ENCODE data around the gene PDZD2. TPM values are rescaled to one million over a fixed set of nuclear protein-coding genes. Genes with fewer than 3 reads are reported as not detected.

The PDZD2 gene
- total and polyA plus RNA-seq, 2 experiments from 2014 or later: 1.7 to 4.0 TPM

DNA sequence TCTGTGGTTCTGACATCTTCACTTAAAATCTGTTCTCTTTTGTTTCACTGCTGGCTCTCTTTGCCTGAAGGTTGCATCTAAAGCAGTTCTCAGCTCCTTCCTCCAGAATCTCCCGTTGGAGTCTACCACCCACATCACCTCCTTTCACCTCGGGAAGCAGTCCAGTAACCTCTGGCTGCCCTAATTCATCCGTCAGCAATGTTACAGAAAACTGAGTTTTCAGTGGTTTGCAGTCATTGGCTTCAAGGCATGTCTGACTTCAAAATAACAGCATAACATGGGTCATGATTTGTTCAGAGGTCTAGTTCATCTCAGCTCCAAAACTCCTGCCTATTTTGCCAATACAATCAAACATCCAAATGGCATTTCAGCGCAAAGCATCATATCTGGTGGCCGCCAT lies 427.5 kb downstream of the PDZD2 start:
- H3K27me3 ChIP-seq: no peaks in the 10 kb centered on the region
- WGBS (ENCODE audit: low lambda C conversion rate, missing lambda C conversion rate): 93% methylated on average over 5 of the region's 5 CpGs
- H2AFZ ChIP-seq: no peak overlapping the region
- no peaks in the 10 kb centered on the region for H3K79me2 ChIP-seq
- no peaks in the 10 kb centered on the region for H4K20me1 ChIP-seq (ENCODE audit: insufficient read depth, poor library complexity, severe bottlenecking)
- TF ChIP-seq, protein P1, sequence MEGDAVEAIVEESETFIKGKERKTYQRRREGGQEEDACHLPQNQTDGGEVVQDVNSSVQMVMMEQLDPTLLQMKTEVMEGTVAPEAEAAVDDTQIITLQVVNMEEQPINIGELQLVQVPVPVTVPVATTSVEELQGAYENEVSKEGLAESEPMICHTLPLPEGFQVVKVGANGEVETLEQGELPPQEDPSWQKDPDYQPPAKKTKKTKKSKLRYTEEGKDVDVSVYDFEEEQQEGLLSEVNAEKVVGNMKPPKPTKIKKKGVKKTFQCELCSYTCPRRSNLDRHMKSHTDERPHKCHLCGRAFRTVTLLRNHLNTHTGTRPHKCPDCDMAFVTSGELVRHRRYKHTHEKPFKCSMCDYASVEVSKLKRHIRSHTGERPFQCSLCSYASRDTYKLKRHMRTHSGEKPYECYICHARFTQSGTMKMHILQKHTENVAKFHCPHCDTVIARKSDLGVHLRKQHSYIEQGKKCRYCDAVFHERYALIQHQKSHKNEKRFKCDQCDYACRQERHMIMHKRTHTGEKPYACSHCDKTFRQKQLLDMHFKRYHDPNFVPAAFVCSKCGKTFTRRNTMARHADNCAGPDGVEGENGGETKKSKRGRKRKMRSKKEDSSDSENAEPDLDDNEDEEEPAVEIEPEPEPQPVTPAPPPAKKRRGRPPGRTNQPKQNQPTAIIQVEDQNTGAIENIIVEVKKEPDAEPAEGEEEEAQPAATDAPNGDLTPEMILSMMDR (IDR thresholded peaks at IDR 0.05; ENCODE audit: poor library complexity): no peak
- TF ChIP-seq EZH2 (IDR thresholded peaks at IDR 0.05; ENCODE audit: borderline replicate concordance): no peak
- TF ChIP-seq EZH2phosphoT487 (IDR thresholded peaks at IDR 0.05; ENCODE audit: low read depth, severe bottlenecking, unreplicated experiment): no peak
- H3K4me3 ChIP-seq: no peak overlapping the region
- H3K4me2 ChIP-seq: no peak overlapping the region
- H3K9me2 ChIP-seq (replicated peaks; ENCODE audit: insufficient read depth): no peaks in the 10 kb centered on the region
- DNase-seq (ENCODE audit: low spot score): no peak
- H3K27ac ChIP-seq: no peak overlapping the region
- H3K36me3 ChIP-seq (replicated peaks; ENCODE audit: insufficient read depth, low read depth): no peaks in the 10 kb centered on the region
- no peaks in the 10 kb centered on the region for H3K4me1 ChIP-seq (ENCODE audit: insufficient read depth)
- H3K9me3 ChIP-seq (ENCODE audit: low read depth): no peaks in the 10 kb centered on the region

DNA sequence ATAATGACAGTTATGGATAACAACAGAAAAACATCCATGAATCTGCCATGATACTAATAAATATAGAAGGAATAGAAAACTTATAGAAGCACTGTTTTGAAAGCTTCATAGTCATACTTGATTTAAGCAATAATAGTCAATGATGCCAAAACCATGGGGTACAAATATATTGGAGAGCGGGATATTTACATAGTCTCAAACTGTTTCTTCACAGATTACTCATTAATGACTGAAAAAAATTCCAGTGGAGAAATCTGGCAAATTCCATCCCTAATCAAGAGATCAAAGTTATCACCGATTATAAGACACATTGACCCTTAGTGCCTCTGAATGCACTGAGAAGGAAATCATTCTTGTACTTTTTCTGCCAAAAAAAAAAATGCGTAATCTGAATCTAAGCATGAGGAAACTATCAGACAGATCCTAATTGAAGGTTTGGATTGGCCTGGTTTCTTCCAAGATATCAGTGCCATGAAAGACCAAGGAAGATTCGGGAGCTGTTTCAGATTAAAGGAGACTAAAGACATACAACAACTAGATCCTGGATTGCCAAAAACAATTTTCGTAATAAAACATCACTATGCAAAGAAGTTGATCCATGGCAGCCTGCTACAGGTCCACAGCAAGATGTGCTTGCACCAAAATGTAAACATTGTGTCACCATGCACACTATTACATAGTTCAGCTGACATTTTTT lies 429.0 kb downstream of the PDZD2 start:
- no peaks in the 10 kb centered on the region for H3K36me3 ChIP-seq (replicated peaks; ENCODE audit: insufficient read depth, low read depth)
- H3K4me2 ChIP-seq: no peak overlapping the region
- no peaks in the 10 kb centered on the region for H3K9me2 ChIP-seq (replicated peaks; ENCODE audit: insufficient read depth)
- 94% methylated on average over 5 of the region's 5 CpGs for WGBS (ENCODE audit: low lambda C conversion rate, missing lambda C conversion rate)
- no peaks in the 10 kb centered on the region for H3K4me1 ChIP-seq (ENCODE audit: insufficient read depth)
- H3K27me3 ChIP-seq: no peaks in the 10 kb centered on the region
- H2AFZ ChIP-seq: no peak overlapping the region
- no peak overlapping the region for H3K27ac ChIP-seq
- no peaks in the 10 kb centered on the region for H3K9me3 ChIP-seq (ENCODE audit: low read depth)
- no peaks in the 10 kb centered on the region for H4K20me1 ChIP-seq (ENCODE audit: insufficient read depth, poor library complexity, severe bottlenecking)
- no peaks in the 10 kb centered on the region for H3K79me2 ChIP-seq
- TF ChIP-seq, protein P1 (IDR thresholded peaks at IDR 0.05; ENCODE audit: poor library complexity): no peak
- TF ChIP-seq EZH2 (IDR thresholded peaks at IDR 0.05; ENCODE audit: borderline replicate concordance): no peak
- no peak for TF ChIP-seq EZH2phosphoT487 (IDR thresholded peaks at IDR 0.05; ENCODE audit: low read depth, severe bottlenecking, unreplicated experiment)
- DNase-seq (ENCODE audit: low spot score): no peak
- no peak overlapping the region for H3K4me3 ChIP-seq

GRCh38 chr5:32068561-32068960 lies 429.6 kb downstream of the PDZD2 start:
- Histone ChIP-seq H3K9me3 (ENCODE audit: low read depth) (no peaks in the 10 kb centered on the region), H3K36me3 (replicated peaks; ENCODE audit: insufficient read depth, low read depth) (no peaks in the 10 kb centered on the region), H3K4me3 (no peak overlapping the region), H3K9me2 (replicated peaks; ENCODE audit: insufficient read depth) (no peaks in the 10 kb centered on the region), H3K79me2 (no peaks in the 10 kb centered on the region), H3K4me1 (ENCODE audit: insufficient read depth) (no peaks in the 10 kb centered on the region), H3K27me3 (no peaks in the 10 kb centered on the region), H3K4me2 (no peak overlapping the region), H3K27ac (no peak overlapping the region), H4K20me1 (ENCODE audit: insufficient read depth, poor library complexity, severe bottlenecking) (no peaks in the 10 kb centered on the region), H2AFZ (no peak overlapping the region)
- 96% methylated on average over 2 of the region's 2 CpGs for WGBS (ENCODE audit: low lambda C conversion rate, missing lambda C conversion rate)
- no peak for DNase-seq (ENCODE audit: low spot score)
- no peak for TF ChIP-seq EZH2phosphoT487 (IDR thresholded peaks at IDR 0.05; ENCODE audit: low read depth, severe bottlenecking, unreplicated experiment)
- TF ChIP-seq, protein P1 (IDR thresholded peaks at IDR 0.05; ENCODE audit: poor library complexity): no peak

Measured in hepatocyte (in vitro differentiated cells).